Measurements from ENCODE around the gene NFATC3. TPM values are rescaled to one million over a fixed set of nuclear protein-coding genes. Genes with fewer than 3 reads are reported as not detected.

Gene NFATC3
- polyA plus RNA-seq, 3 donors, result 14.3 to 21.8 (median 15.8) TPM

DNA sequence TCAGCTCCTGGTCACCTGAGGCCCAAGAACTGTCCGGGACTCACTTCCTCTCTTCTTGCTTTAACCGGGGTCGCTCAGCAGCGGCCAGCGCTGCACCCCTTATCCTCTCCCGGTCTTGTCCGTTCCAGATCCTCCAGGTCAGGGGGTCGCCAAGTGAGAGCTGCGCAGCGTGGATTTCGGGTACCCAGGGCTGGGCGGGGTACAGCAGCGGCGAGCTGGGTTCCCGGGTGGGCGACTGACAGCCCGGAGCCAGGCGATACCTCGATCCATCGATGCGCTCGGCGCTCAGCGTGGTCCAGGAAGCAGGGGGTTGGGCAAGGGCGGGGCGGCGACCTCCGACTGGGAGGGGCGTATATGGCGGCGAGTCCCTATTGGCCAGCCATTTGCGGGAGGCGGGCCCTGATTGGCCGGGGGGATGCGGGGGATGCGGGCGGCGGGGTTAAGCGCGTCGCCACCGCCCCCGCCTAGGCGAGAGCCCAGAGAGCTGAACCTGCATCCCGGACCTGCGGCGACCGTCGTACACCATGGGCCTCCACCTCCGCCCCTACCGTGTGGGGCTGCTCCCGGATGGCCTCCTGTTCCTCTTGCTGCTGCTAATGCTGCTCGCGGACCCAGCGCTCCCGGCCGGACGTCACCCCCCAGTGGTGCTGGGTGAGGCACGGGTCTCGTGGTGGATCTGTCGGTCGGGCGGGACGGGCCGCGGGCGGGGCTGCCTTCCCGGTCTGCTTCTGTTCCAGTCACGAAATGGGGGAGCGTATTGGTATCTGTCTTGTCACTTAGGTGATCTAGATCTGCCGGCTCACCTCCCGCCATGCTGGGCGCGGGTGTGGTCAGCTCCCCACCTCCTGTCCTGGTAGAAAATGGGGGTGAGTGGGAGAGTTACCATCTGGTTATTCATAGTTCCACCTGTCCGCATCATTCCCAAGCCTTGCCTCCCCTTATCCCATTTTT lies 160.0 kb downstream of the NFATC3 start, which contains the start of gene PLA2G15:
Gene PLA2G15, plus strand, starts transcription at position 471 of the 951 bp plus-strand sequence. Its CDS starts 54 bp downstream, at position 525.
- Histone ChIP-seq H3K36me3 (replicated peaks in 1 of 2; ENCODE audit: control insufficient read depth in 1 of 2, insufficient read depth in 2 of 2, low read length in 2 of 2) (peaks cover 9 to 17% of the 10 kb centered on the region in 2 donors), H3K4me2 (replicated peaks; ENCODE audit: extremely low read depth, low read length, poor library complexity, severe bottlenecking) (peak within 1 kb of the TSS; percentile 91), H3K27ac (ENCODE audit: low read depth in 1 of 2, low read length in 2 of 2) (peak within 1 kb of the TSS; percentile 61 to 86), H4K20me1 (ENCODE audit: insufficient read depth, low read length) (peaks cover 4% of the 10 kb centered on the region), H3K79me2 (ENCODE audit: insufficient read depth, low read length) (peaks cover 41% of the 10 kb centered on the region), H3K9me3 (replicated peaks in 1 of 2; ENCODE audit: control insufficient read depth in 1 of 2, insufficient read depth in 1 of 2, low read length in 2 of 2) (no peaks in the 10 kb centered on the region), H3K27me3 (ENCODE audit: control insufficient read depth in 2 of 2, insufficient read depth in 2 of 2, low read length in 2 of 2) (no peaks in the 10 kb centered on the region), H3K9ac (ENCODE audit: insufficient read depth, low read length, poor library complexity, severe bottlenecking) (peak within 1 kb of the TSS; percentile 76), H2AFZ (ENCODE audit: insufficient read depth, low read depth, low read length, poor library complexity, severe bottlenecking) (peak within 1 kb of the TSS; percentile 80), H3K4me3 (replicated peaks in 1 of 3; ENCODE audit: low read depth in 2 of 3, low read length in 3 of 3) (peak within 1 kb of the TSS; percentile 69 to 89 (median 86)), H3K4me1 (ENCODE audit: control insufficient read depth in 1 of 2, insufficient read depth in 2 of 2, low read length in 2 of 2) (peaks cover 39 to 47% of the 10 kb centered on the region in 2 donors)
- intact Hi-C loops (cut with micrococcal nuclease), result loop anchor here (5.0 to 10.0 kb wide), 2 partner anchors 67 to 160 kb away; partner anchors contain the start of genes PRMT7 (in 2 of the 2), SLC7A6OS (in 2 of the 2) and NFATC3 (in 1 of the 2)
- DNase-seq, result peak; percentile 79 to 92 (median 88)
- peaks cover 0 to 2% (median 0%) of the 10 kb centered on the region in 7 donors for H3K9me3 Mint-ChIP-seq
- TF ChIP-seq, protein P1, sequence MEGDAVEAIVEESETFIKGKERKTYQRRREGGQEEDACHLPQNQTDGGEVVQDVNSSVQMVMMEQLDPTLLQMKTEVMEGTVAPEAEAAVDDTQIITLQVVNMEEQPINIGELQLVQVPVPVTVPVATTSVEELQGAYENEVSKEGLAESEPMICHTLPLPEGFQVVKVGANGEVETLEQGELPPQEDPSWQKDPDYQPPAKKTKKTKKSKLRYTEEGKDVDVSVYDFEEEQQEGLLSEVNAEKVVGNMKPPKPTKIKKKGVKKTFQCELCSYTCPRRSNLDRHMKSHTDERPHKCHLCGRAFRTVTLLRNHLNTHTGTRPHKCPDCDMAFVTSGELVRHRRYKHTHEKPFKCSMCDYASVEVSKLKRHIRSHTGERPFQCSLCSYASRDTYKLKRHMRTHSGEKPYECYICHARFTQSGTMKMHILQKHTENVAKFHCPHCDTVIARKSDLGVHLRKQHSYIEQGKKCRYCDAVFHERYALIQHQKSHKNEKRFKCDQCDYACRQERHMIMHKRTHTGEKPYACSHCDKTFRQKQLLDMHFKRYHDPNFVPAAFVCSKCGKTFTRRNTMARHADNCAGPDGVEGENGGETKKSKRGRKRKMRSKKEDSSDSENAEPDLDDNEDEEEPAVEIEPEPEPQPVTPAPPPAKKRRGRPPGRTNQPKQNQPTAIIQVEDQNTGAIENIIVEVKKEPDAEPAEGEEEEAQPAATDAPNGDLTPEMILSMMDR (IDR thresholded peaks at IDR 0.05), result no peak
- peaks cover 12 to 27% of the 10 kb centered on the region in 2 donors for H3K36me3 Mint-ChIP-seq
- under 1% methylated on average over 70 of the region's 75 CpGs for WGBS (ENCODE audit: insufficient coverage)
- H3K27ac Mint-ChIP-seq, result peak within 1 kb of the TSS; percentile 60 to 92 (median 86)
- H3K27me3 Mint-ChIP-seq (ENCODE audit: low read depth in 3 of 3), result peaks cover 0 to 5% (median 0%) of the 10 kb centered on the region in 3 donors
- H3K4me3 Mint-ChIP-seq, result peak within 1 kb of the TSS; percentile 97 to 98
- H3K4me1 Mint-ChIP-seq, result peaks cover 49% of the 10 kb centered on the region

DNA sequence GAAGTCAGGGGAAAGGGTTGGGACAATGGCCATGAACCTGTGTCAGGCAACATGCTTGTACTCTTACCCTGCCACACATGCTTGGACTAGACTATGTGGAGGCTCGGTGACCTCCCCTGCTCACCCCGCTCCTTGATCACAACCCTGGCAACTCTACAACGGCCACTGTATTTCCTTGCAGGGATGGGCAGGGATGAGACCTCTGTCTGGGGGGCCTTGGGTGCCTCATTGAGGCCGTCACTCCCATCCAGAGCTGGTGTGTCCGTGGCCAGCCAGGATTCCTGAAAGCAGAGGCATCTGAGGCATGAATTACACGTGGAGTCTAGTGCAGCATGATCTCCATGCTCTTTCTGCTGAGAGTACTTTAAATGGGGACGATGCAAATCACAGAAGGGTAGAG lies 161.0 kb downstream of the NFATC3 start:
- peaks cover 41% of the 10 kb centered on the region for H3K79me2 ChIP-seq (ENCODE audit: insufficient read depth, low read length)
- peaks cover 9 to 25% of the 10 kb centered on the region in 2 donors for H3K36me3 ChIP-seq (replicated peaks in 1 of 2; ENCODE audit: control insufficient read depth in 1 of 2, insufficient read depth in 2 of 2, low read length in 2 of 2)
- DNase-seq, result no peak
- peak overlapping the region; percentile 91 for H3K4me2 ChIP-seq (replicated peaks; ENCODE audit: extremely low read depth, low read length, poor library complexity, severe bottlenecking)
- TF ChIP-seq, protein P1 (IDR thresholded peaks at IDR 0.05), result no peak
- H3K27ac Mint-ChIP-seq, result peak overlapping the region in 6 of 7 donors; percentile 80 to 92 (median 86)
- H3K9me3 ChIP-seq (replicated peaks in 1 of 2; ENCODE audit: control insufficient read depth in 1 of 2, insufficient read depth in 1 of 2, low read length in 2 of 2), result no peaks in the 10 kb centered on the region
- peaks cover 0 to 5% (median 2%) of the 10 kb centered on the region in 3 donors for H3K27me3 Mint-ChIP-seq (ENCODE audit: low read depth in 3 of 3)
- H3K36me3 Mint-ChIP-seq, result peaks cover 17 to 35% of the 10 kb centered on the region in 2 donors
- peak overlapping the region; percentile 76 for H3K9ac ChIP-seq (ENCODE audit: insufficient read depth, low read length, poor library complexity, severe bottlenecking)
- peaks cover 39 to 47% of the 10 kb centered on the region in 2 donors for H3K4me1 ChIP-seq (ENCODE audit: control insufficient read depth in 1 of 2, insufficient read depth in 2 of 2, low read length in 2 of 2)
- H3K27me3 ChIP-seq (ENCODE audit: control insufficient read depth in 2 of 2, insufficient read depth in 2 of 2, low read length in 2 of 2), result no peaks in the 10 kb centered on the region
- H3K27ac ChIP-seq (ENCODE audit: low read depth in 1 of 2, low read length in 2 of 2), result peak overlapping the region; percentile 61 to 86
- peaks cover 0 to 2% (median 0%) of the 10 kb centered on the region in 7 donors for H3K9me3 Mint-ChIP-seq
- H2AFZ ChIP-seq (ENCODE audit: insufficient read depth, low read depth, low read length, poor library complexity, severe bottlenecking), result peak overlapping the region; percentile 80
- peak overlapping the region; percentile 69 to 89 (median 86) for H3K4me3 ChIP-seq (replicated peaks in 1 of 3; ENCODE audit: low read depth in 2 of 3, low read length in 3 of 3)
- H3K4me3 Mint-ChIP-seq, result peak overlapping the region; percentile 97 to 98
- H4K20me1 ChIP-seq (ENCODE audit: insufficient read depth, low read length), result peaks cover 4% of the 10 kb centered on the region
- 89% methylated on average over 7 of the region's 7 CpGs for WGBS (ENCODE audit: insufficient coverage)
- intact Hi-C loops (cut with micrococcal nuclease), result loop anchor here (5.0 to 10.0 kb wide), 2 partner anchors 66 to 161 kb away; partner anchors contain the start of genes PRMT7 (in 2 of the 2), SLC7A6OS (in 2 of the 2) and NFATC3 (in 1 of the 2)
- H3K4me1 Mint-ChIP-seq, result peaks cover 49% of the 10 kb centered on the region

All from CD14-positive monocyte (primary cell).